Endothelial cell (in vitro differentiated cells): ENCODE results near the gene SLIT1. TPM values are rescaled to one million over a fixed set of nuclear protein-coding genes. Genes with fewer than 3 reads are reported as not detected.

ENCODE experiments used
- DNase-seq: peaks from one replicate; pipeline ENCODE4 v3.0.0; 2021; ENCODE audit warnings: low spot score
- H3K27ac Mint-ChIP-seq: one replicate; pipeline ENCODE4 v1.8.0; 2021; ENCODE audit warnings: mixed read lengths, inconsistent platforms; ENCODE audit not compliant: unreplicated experiment
- H3K27me3 Mint-ChIP-seq: one replicate; pipeline ENCODE4 v1.8.0; 2021; ENCODE audit warnings: mild to moderate bottlenecking, moderate library complexity, mixed read lengths, inconsistent platforms; ENCODE audit not compliant: unreplicated experiment
- H3K36me3 Mint-ChIP-seq: one replicate; pipeline ENCODE4 v1.8.0; 2021; ENCODE audit warnings: mild to moderate bottlenecking, low read depth, mixed read lengths, inconsistent platforms; ENCODE audit not compliant: unreplicated experiment
- H3K4me1 Mint-ChIP-seq: one replicate; pipeline ENCODE4 v1.8.0; 2021; ENCODE audit warnings: mild to moderate bottlenecking, mixed read lengths, inconsistent platforms; ENCODE audit not compliant: unreplicated experiment
- H3K4me3 Mint-ChIP-seq: one replicate; pipeline ENCODE4 v1.8.0; 2021; ENCODE audit warnings: mild to moderate bottlenecking, mixed read lengths, inconsistent platforms; ENCODE audit not compliant: unreplicated experiment
- H3K9me3 Mint-ChIP-seq: one replicate; pipeline ENCODE4 v1.8.0; 2021; ENCODE audit warnings: mixed read lengths, inconsistent platforms; ENCODE audit not compliant: unreplicated experiment
- total RNA-seq: library from RNA; stranded (reverse); fragmentation: NEBNext Ultra II Directional; extraction: Animal tissue kit (Norgen Biotek cat#: 25700); gene quantifications from one replicate; pipeline ENCODE4 v1.2.1, GENCODE V29; 2021; ENCODE audit not compliant: unreplicated experiment
- TF ChIP-seq, protein P1 (sequence below): fragments of 200-600 bp; sonication (generic); IDR thresholded peaks from one replicate; pipeline ENCODE4 v1.5.0; 2021; ENCODE audit warnings: antibody characterized with exemption; ENCODE audit not compliant: unreplicated experiment

The SLIT1 gene
- total RNA-seq, 1 donor from 2014 or later, result 0.54 TPM

DNA sequence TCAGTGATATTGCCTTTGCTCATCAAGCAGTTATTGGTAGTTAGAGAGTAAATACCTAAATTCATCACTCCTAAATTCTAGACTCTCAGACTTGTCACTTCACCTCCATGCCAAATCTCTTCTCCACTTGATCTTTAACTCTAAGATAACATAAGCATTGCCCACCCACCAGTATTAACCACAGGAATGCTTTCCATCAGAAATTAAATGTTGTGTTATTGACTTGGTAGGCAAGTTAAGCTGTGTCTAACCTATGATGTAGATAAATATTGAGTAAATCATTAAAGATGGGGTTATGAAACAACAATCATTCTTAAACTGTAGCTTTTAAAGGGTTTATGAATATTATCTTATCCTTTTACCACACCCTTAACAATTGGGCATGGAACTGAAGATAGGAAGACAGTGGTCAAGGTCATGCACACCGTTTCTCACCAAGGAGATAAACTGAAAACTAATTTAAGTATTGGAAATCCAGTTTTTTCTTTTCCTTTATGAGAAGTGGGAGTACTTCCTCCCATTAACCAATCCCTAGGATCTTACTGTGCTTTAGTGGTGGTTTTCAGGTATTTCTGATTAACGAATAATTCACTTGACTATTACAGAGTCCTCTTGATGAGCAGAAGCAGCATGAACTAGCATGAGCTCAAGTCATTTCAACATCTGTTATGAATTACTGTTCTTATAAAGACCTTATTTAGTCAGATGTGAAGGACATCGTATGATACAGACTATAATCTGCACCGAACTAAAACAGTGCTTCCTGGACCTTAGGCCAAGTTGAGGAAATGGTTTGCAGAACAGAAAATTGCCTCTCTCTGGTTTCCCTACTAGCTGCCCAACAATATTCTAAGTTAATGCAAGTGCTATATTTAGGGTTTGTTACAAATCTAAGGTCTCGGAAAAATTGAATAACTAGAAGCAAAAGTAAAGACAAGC lies 211.7 kb downstream of the SLIT1 start:
- Mint-ChIP-seq H3K27ac (no peak overlapping the region), H3K9me3 (no peaks in the 10 kb centered on the region), H3K27me3 (no peaks in the 10 kb centered on the region), H3K4me3 (no peak overlapping the region), H3K4me1 (peaks cover 9% of the 10 kb centered on the region), H3K36me3 (no peaks in the 10 kb centered on the region)
- TF ChIP-seq, protein P1, sequence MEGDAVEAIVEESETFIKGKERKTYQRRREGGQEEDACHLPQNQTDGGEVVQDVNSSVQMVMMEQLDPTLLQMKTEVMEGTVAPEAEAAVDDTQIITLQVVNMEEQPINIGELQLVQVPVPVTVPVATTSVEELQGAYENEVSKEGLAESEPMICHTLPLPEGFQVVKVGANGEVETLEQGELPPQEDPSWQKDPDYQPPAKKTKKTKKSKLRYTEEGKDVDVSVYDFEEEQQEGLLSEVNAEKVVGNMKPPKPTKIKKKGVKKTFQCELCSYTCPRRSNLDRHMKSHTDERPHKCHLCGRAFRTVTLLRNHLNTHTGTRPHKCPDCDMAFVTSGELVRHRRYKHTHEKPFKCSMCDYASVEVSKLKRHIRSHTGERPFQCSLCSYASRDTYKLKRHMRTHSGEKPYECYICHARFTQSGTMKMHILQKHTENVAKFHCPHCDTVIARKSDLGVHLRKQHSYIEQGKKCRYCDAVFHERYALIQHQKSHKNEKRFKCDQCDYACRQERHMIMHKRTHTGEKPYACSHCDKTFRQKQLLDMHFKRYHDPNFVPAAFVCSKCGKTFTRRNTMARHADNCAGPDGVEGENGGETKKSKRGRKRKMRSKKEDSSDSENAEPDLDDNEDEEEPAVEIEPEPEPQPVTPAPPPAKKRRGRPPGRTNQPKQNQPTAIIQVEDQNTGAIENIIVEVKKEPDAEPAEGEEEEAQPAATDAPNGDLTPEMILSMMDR, result no peak
- DNase-seq, result no peak

DNA sequence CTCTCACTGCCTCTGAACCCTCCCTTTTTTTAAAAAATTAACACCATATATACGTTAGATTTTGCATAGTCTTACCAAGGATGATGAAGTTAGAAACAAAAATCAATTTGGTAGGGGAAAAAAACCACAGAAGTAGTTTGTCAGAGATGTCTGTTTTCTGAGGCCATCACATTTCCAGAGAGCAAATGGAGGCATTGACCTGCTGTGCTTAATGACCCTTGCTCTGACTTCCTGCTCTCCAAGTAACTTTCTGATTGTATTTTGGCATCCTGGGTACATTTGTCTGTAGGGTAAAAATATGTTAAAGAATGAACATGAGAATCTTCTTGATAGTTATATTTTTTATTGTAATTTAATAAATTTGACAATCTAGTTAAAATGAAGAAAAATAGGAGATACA lies 213.5 kb downstream of the SLIT1 start:
- Mint-ChIP-seq H3K36me3 (no peaks in the 10 kb centered on the region), H3K27ac (no peak overlapping the region), H3K4me3 (no peak overlapping the region), H3K27me3 (no peaks in the 10 kb centered on the region), H3K4me1 (peaks cover 9% of the 10 kb centered on the region), H3K9me3 (no peaks in the 10 kb centered on the region)
- TF ChIP-seq, protein P1, result no peak
- DNase-seq, result no peak

DNA sequence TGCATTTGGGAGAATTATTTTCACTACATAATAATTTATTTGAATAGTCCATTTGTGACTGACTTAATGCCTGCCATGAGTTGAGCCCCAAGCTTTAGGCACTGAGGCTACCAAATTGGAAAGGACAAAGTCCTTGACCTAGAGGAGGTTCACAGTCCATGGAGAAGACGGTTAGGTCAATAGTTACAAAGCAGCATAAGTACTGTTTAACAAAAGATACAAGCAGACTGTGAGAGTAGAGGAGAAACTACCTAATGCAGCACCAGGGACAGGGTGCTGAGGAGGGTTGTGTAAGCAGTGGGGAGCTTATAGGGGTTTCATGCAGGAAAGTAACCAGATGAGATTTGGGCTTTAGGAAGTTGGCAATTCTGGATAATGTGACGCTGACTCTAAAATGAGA lies 214.4 kb downstream of the SLIT1 start:
- no peak for DNase-seq
- Mint-ChIP-seq H3K4me3 (no peak overlapping the region), H3K27ac (no peak overlapping the region), H3K27me3 (no peaks in the 10 kb centered on the region), H3K36me3 (no peaks in the 10 kb centered on the region), H3K9me3 (no peaks in the 10 kb centered on the region), H3K4me1 (peaks cover 9% of the 10 kb centered on the region)
- TF ChIP-seq, protein P1, result no peak

DNA sequence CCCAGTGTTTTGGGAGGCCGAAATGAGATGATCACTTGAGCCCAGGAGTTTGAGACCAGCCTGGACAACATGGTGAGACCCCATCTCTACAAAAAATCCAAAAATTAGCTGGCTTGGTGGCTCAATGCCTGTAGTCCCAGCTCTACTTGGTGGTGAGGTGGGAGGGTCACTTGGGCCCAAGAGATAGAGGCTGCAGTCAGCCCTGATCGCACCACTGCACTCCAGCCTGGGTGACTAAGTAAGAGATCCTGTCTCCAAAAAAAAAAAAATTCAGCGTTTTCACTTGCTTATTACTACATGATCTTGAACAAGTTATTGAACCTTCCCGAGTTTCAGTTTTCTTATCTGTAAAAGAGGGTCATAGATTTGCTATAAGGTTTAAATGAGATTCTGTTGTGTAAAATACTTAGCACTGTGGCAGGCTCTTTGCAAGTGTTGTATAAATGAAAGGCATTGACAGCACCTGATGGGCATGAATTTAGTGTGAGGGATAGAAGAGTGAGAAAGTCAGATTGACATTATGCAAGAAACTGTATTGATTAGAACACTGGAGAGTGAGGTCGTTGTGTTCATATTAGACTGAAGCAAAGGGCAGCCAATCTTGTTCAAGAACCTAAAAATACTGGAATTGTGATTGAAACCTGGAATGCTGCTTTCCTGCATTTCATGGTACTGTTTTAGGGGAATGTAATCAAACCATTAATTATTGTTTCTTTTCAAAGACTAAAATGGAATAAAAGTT lies 216.9 kb downstream of the SLIT1 start:
- Mint-ChIP-seq H3K36me3 (no peaks in the 10 kb centered on the region), H3K9me3 (no peaks in the 10 kb centered on the region), H3K4me1 (no peaks in the 10 kb centered on the region), H3K27me3 (no peaks in the 10 kb centered on the region), H3K4me3 (no peak overlapping the region), H3K27ac (no peak overlapping the region)
- DNase-seq, result no peak
- TF ChIP-seq, protein P1, result no peak
